WERI-Rb-1 (cell line): ENCODE data around the gene RGS7BP.
"Not testable (repeated sequence)": the region's sequence is repeated elsewhere in the genome, so short reads cannot be mapped to it uniquely, and the experiment has no call there.

Experiments used
- DNase-seq: peaks from one replicate; pipeline ENCODE4 v3.0.0-alpha.2; 2020
- H3K27ac ChIP-seq: fragments of 250-450 bp; sonication (Bioruptor Pico); 2 replicates; pipeline ENCODE4 v1.5.1; 2020; ENCODE audit warnings: mild to moderate bottlenecking, moderate library complexity
- H3K27me3 ChIP-seq: fragments of 250-450 bp; sonication (Bioruptor Pico); 2 replicates; pipeline ENCODE4 v1.5.1; 2021; ENCODE audit warnings: mild to moderate bottlenecking, low read depth, moderate library complexity; ENCODE audit not compliant: insufficient read depth, severe bottlenecking
- H3K36me3 ChIP-seq: fragments of 250-450 bp; sonication (Bioruptor Pico); 2 replicates; pipeline ENCODE4 v1.5.1; 2020; ENCODE audit warnings: mild to moderate bottlenecking, moderate library complexity
- H3K4me3 ChIP-seq: 2 replicates; pipeline ENCODE4 v1.5.1; 2011; ENCODE audit warnings: low read depth, mild to moderate bottlenecking, control low read depth, low read length
- H3K9me3 ChIP-seq: fragments of 250-450 bp; sonication (Bioruptor Pico); 2 replicates; pipeline ENCODE4 v1.5.1; 2021; ENCODE audit warnings: mild to moderate bottlenecking, moderate library complexity; ENCODE audit not compliant: severe bottlenecking
- TF ChIP-seq, protein P1 (sequence below): IDR thresholded peaks from 2 replicates; pipeline ENCODE4 v1.5.1; 2011; ENCODE audit warnings: low read depth, mild to moderate bottlenecking, control low read depth, inconsistent platforms, low read length

RGS7BP gene

DNA sequence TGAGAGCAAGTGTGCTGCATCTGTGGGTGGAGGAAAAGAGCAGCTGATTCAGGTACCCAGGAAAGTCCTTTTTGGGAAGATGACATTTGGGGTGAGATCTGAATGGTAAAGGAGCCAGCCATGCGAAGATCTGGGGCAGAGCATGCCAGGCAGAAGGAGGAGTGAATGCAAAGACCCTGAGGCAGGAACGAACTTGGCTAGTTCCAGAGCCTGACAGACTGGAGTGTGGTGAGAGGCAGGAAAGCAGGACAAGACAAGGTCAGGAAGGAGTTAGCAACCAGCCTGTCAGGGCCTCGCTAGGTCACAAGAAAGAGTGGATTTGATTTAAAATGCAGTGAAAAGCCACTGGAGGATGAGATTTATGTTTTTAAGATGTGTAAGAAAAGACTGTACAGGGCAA, 28.2 kb downstream of the RGS7BP start:
- no peak overlapping the region for H3K27ac ChIP-seq
- TF ChIP-seq, protein P1, sequence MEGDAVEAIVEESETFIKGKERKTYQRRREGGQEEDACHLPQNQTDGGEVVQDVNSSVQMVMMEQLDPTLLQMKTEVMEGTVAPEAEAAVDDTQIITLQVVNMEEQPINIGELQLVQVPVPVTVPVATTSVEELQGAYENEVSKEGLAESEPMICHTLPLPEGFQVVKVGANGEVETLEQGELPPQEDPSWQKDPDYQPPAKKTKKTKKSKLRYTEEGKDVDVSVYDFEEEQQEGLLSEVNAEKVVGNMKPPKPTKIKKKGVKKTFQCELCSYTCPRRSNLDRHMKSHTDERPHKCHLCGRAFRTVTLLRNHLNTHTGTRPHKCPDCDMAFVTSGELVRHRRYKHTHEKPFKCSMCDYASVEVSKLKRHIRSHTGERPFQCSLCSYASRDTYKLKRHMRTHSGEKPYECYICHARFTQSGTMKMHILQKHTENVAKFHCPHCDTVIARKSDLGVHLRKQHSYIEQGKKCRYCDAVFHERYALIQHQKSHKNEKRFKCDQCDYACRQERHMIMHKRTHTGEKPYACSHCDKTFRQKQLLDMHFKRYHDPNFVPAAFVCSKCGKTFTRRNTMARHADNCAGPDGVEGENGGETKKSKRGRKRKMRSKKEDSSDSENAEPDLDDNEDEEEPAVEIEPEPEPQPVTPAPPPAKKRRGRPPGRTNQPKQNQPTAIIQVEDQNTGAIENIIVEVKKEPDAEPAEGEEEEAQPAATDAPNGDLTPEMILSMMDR: no peak
- H3K27me3 ChIP-seq: no peaks in the 10 kb centered on the region
- H3K9me3 ChIP-seq: no peaks in the 10 kb centered on the region
- no peaks in the 10 kb centered on the region for H3K36me3 ChIP-seq
- no peak for DNase-seq
- no peak overlapping the region for H3K4me3 ChIP-seq

DNA sequence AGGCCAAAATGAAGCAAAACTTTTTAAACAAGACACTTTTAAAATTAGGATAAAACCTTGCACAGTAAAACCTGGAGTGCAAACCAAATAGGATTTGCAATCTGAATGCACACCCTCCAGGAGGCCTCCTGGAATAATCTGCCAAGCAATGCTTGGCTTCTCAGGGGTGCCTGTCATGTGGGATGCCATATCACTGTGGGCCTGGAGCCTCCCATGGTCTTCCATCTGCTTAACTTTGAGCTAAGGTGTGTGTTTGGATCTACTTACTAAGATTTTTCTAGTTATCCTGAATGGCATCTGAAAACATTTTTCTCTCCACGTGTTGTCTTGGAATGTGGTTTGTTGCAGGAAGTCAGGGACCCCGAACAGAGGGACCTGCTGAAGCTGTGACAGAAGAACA, 52.1 kb downstream of the RGS7BP start:
- Histone ChIP-seq H3K36me3 (no peaks in the 10 kb centered on the region), H3K27ac (no peak overlapping the region), H3K9me3 (peaks cover 4% of the 10 kb centered on the region), H3K4me3 (no peak overlapping the region), H3K27me3 (no peaks in the 10 kb centered on the region)
- TF ChIP-seq, protein P1: no peak
- no peak for DNase-seq

DNA sequence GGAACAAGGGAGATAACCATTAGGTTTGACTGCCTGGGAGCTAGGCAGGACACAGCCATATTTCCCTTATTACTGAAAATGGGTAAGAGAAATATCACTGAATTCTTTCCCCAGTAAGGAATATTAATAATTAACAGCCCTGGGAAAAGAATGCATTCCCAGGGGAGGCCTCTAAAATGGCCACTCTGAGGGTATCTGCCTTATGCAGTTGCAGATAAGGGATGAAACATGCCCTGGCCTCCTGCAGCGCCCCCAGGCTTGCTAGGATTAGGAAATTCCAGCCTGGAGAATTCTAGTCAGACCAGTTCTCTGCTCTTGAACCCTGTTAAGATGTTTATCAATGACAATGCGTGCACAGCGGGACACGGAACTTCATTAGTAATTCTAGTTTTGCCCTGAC, 52.8 kb downstream of the RGS7BP start:
- H3K4me3 ChIP-seq, H3K9me3 ChIP-seq, DNase-seq, H3K27ac ChIP-seq, H3K36me3 ChIP-seq, H3K27me3 ChIP-seq: not testable (repeated sequence)

DNA sequence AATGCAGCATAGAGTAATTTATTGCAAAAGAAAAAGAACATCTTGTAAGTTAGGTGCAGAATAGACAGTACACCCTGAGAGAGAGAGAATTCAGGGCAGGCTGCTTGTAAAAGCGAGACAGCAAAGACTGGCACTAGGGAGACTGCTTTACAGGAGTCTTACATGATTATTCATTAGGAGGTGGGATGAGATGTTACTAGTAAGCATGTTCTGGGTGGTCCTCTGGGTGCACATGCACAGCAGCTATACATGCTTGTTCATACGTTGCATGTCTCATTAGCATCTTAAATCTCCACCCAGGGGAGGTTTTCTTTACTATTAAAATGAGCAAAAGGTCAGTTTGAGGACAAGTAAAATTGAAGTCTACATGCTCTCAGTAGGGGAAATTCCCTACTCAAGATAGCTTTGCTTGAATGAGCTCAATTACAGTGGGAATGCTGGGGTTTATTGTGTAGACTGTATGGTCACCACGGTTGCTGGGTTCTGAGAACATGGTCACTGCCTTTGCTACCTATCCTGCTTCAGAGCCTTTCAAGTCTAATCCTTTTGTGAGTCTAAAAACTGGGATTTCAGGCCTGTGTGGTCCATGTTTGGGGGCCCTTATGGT, 60.6 kb downstream of the RGS7BP start:
- TF ChIP-seq, protein P1: no peak
- H3K9me3 ChIP-seq: no peaks in the 10 kb centered on the region
- H3K36me3 ChIP-seq: no peaks in the 10 kb centered on the region
- no peak overlapping the region for H3K4me3 ChIP-seq
- no peak for DNase-seq
- no peak overlapping the region for H3K27ac ChIP-seq
- no peaks in the 10 kb centered on the region for H3K27me3 ChIP-seq

DNA sequence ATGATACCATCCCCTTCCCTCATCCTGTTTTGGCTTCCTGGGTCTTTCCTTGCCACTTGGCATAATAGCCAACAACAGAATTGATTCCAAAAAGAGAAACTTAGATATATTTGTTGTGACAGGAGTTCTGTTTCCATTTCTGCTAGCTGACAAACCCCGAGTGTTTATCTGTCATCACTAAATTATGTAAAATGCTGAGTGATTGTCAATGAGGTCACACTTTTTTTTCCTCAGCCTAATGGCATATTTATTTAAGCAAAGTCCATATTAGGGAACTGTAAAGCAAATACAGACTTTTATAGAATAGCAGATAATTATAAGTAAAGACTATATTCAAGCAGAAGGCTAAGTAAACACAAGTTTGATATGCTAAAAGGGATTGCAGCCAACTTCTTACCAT, 64.0 kb downstream of the RGS7BP start:
- H3K9me3 ChIP-seq: no peaks in the 10 kb centered on the region
- H3K36me3 ChIP-seq: no peaks in the 10 kb centered on the region
- H3K4me3 ChIP-seq: no peak overlapping the region
- no peaks in the 10 kb centered on the region for H3K27me3 ChIP-seq
- no peak overlapping the region for H3K27ac ChIP-seq
- TF ChIP-seq, protein P1: no peak
- no peak for DNase-seq

DNA sequence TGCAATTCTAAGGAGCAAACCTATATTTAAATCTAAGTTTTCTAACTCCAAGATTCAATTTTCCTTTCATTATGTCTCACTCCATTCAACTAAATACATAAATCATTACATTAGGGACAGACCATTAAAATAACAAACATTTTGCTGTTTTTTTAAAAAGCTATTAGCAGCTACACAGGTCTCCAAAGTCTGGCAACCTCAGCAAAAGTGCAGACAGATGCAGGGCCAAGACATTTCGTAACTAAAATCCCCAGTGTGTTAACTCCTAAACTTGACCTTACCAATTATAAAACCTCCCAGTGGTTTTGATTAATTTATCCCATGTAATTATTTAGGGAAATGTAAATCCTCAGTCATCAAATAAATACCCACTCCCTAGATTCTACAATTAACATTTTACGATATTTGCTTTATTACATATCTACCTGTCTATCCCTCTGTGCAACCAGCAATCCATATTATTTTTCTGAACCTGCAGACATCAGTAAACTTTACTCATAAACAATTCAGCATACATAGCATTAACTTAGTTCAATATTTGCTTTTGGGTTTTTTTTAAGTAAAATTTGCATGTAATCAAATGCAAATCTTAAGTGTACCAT, 64.7 kb downstream of the RGS7BP start:
- Histone ChIP-seq H3K4me3 (no peak overlapping the region), H3K36me3 (no peaks in the 10 kb centered on the region), H3K27me3 (no peaks in the 10 kb centered on the region), H3K27ac (no peak overlapping the region), H3K9me3 (no peaks in the 10 kb centered on the region)
- no peak for DNase-seq
- TF ChIP-seq, protein P1: no peak
